ENCODE results near the gene CHN1.

The CHN1 gene

GRCh38 chr2:174807931-174808330, 197.2 kb downstream of the CHN1 start:
- no peak overlapping the region for H3K27ac ChIP-seq (ENCODE audit: low read depth, low read length)
- H3K9me3 ChIP-seq (ENCODE audit: low read length): no peaks in the 10 kb centered on the region
- H3K27me3 ChIP-seq (ENCODE audit: control insufficient read depth in 1 of 2, insufficient read depth in 2 of 2, low read length in 2 of 2): no peaks in the 10 kb centered on the region
- no peaks in the 10 kb centered on the region for H3K4me1 ChIP-seq (ENCODE audit: insufficient read depth, low read length)
- no peak overlapping the region for H3K4me3 ChIP-seq (ENCODE audit: low read depth in 1 of 2, low read length in 2 of 2)
- H3K9ac ChIP-seq (ENCODE audit: low read length): no peak overlapping the region
- H3K36me3 ChIP-seq (ENCODE audit: insufficient read depth, low read length): no peaks in the 10 kb centered on the region

GRCh38 chr2:174805803-174806202, 199.4 kb downstream of the CHN1 start:
- Histone ChIP-seq H3K9me3 (ENCODE audit: low read length) (no peaks in the 10 kb centered on the region), H3K27ac (ENCODE audit: low read depth, low read length) (no peak overlapping the region), H3K4me1 (ENCODE audit: insufficient read depth, low read length) (no peaks in the 10 kb centered on the region), H3K27me3 (ENCODE audit: control insufficient read depth in 1 of 2, insufficient read depth in 2 of 2, low read length in 2 of 2) (no peaks in the 10 kb centered on the region), H3K36me3 (ENCODE audit: insufficient read depth, low read length) (no peaks in the 10 kb centered on the region), H3K4me3 (ENCODE audit: low read depth in 1 of 2, low read length in 2 of 2) (no peak overlapping the region), H3K9ac (ENCODE audit: low read length) (no peak overlapping the region)

GRCh38 chr2:174802459-174802858, 202.7 kb downstream of the CHN1 start:
- Histone ChIP-seq H3K36me3 (ENCODE audit: insufficient read depth, low read length) (no peaks in the 10 kb centered on the region), H3K4me1 (ENCODE audit: insufficient read depth, low read length) (no peaks in the 10 kb centered on the region)

GRCh38 chr2:174800436-174801205, 204.6 kb downstream of the CHN1 start:
- no peak overlapping the region for H3K4me3 ChIP-seq (ENCODE audit: low read depth in 1 of 2, low read length in 2 of 2)
- H3K36me3 ChIP-seq (ENCODE audit: insufficient read depth, low read length): no peaks in the 10 kb centered on the region
- H3K4me1 ChIP-seq (ENCODE audit: insufficient read depth, low read length): no peaks in the 10 kb centered on the region
- H3K9ac ChIP-seq (ENCODE audit: low read length): no peak overlapping the region
- no peaks in the 10 kb centered on the region for H3K9me3 ChIP-seq (ENCODE audit: low read length)
- H3K27ac ChIP-seq (ENCODE audit: low read depth, low read length): no peak overlapping the region
- no peaks in the 10 kb centered on the region for H3K27me3 ChIP-seq (ENCODE audit: control insufficient read depth in 1 of 2, insufficient read depth in 2 of 2, low read length in 2 of 2)

More at GRCh38 chr2:174802459-174802858, 202.7 kb downstream of the CHN1 start:
- Histone ChIP-seq H3K27ac (ENCODE audit: low read depth, low read length) (no peak overlapping the region), H3K4me3 (ENCODE audit: low read depth in 1 of 2, low read length in 2 of 2) (no peak overlapping the region), H3K9me3 (ENCODE audit: low read length) (no peaks in the 10 kb centered on the region), H3K27me3 (ENCODE audit: control insufficient read depth in 1 of 2, insufficient read depth in 2 of 2, low read length in 2 of 2) (no peaks in the 10 kb centered on the region), H3K9ac (ENCODE audit: low read length) (no peak overlapping the region)

GRCh38 chr2:174798801-174799200, 206.4 kb downstream of the CHN1 start:
- no peaks in the 10 kb centered on the region for H3K27me3 ChIP-seq (ENCODE audit: control insufficient read depth in 1 of 2, insufficient read depth in 2 of 2, low read length in 2 of 2)
- H3K4me3 ChIP-seq (ENCODE audit: low read depth in 1 of 2, low read length in 2 of 2): no peak overlapping the region
- H3K36me3 ChIP-seq (ENCODE audit: insufficient read depth, low read length): no peaks in the 10 kb centered on the region
- no peak overlapping the region for H3K27ac ChIP-seq (ENCODE audit: low read depth, low read length)
- H3K9me3 ChIP-seq (ENCODE audit: low read length): no peaks in the 10 kb centered on the region
- H3K4me1 ChIP-seq (ENCODE audit: insufficient read depth, low read length): no peaks in the 10 kb centered on the region
- H3K9ac ChIP-seq (ENCODE audit: low read length): no peak overlapping the region

- Histone ChIP-seq H3K36me3 (ENCODE audit: insufficient read depth, low read length) (no peaks in the 10 kb centered on the region), H3K27ac (ENCODE audit: low read depth, low read length) (no peak overlapping the region), H3K9ac (ENCODE audit: low read length) (no peak overlapping the region), H3K4me1 (ENCODE audit: insufficient read depth, low read length) (no peaks in the 10 kb centered on the region), H3K4me3 (ENCODE audit: low read depth in 1 of 2, low read length in 2 of 2) (no peak overlapping the region), H3K9me3 (ENCODE audit: low read length) (no peaks in the 10 kb centered on the region), H3K27me3 (ENCODE audit: control insufficient read depth in 1 of 2, insufficient read depth in 2 of 2, low read length in 2 of 2) (no peaks in the 10 kb centered on the region)
These were observed 207.4 kb downstream of the CHN1 start for GRCh38 chr2:174797781-174798276.

- Histone ChIP-seq H3K9ac (ENCODE audit: low read length) (no peak overlapping the region), H3K4me1 (ENCODE audit: insufficient read depth, low read length) (no peaks in the 10 kb centered on the region), H3K4me3 (ENCODE audit: low read depth in 1 of 2, low read length in 2 of 2) (no peak overlapping the region), H3K9me3 (ENCODE audit: low read length) (no peaks in the 10 kb centered on the region), H3K27me3 (ENCODE audit: control insufficient read depth in 1 of 2, insufficient read depth in 2 of 2, low read length in 2 of 2) (no peaks in the 10 kb centered on the region), H3K27ac (ENCODE audit: low read depth, low read length) (no peak overlapping the region), H3K36me3 (ENCODE audit: insufficient read depth, low read length) (no peaks in the 10 kb centered on the region)
These were observed 208.8 kb downstream of the CHN1 start for GRCh38 chr2:174796319-174796771.

GRCh38 chr2:174794851-174795374, 210.3 kb downstream of the CHN1 start:
- H3K4me3 ChIP-seq (ENCODE audit: low read depth in 1 of 2, low read length in 2 of 2): no peak overlapping the region
- H3K9ac ChIP-seq (ENCODE audit: low read length): no peak overlapping the region
- no peaks in the 10 kb centered on the region for H3K36me3 ChIP-seq (ENCODE audit: insufficient read depth, low read length)
- H3K9me3 ChIP-seq (ENCODE audit: low read length): no peaks in the 10 kb centered on the region
- no peaks in the 10 kb centered on the region for H3K27me3 ChIP-seq (ENCODE audit: control insufficient read depth in 1 of 2, insufficient read depth in 2 of 2, low read length in 2 of 2)
- no peaks in the 10 kb centered on the region for H3K4me1 ChIP-seq (ENCODE audit: insufficient read depth, low read length)
- H3K27ac ChIP-seq (ENCODE audit: low read depth, low read length): no peak overlapping the region

GRCh38 chr2:174792309-174793025, 212.7 kb downstream of the CHN1 start:
- Histone ChIP-seq H3K9ac (ENCODE audit: low read length) (no peak overlapping the region), H3K9me3 (ENCODE audit: low read length) (no peaks in the 10 kb centered on the region), H3K4me1 (ENCODE audit: insufficient read depth, low read length) (no peaks in the 10 kb centered on the region), H3K27me3 (ENCODE audit: control insufficient read depth in 1 of 2, insufficient read depth in 2 of 2, low read length in 2 of 2) (no peaks in the 10 kb centered on the region), H3K27ac (ENCODE audit: low read depth, low read length) (no peak overlapping the region), H3K4me3 (ENCODE audit: low read depth in 1 of 2, low read length in 2 of 2) (no peak overlapping the region), H3K36me3 (ENCODE audit: insufficient read depth, low read length) (no peaks in the 10 kb centered on the region)

GRCh38 chr2:174791746-174792280, 213.4 kb downstream of the CHN1 start:
- Histone ChIP-seq H3K36me3 (ENCODE audit: insufficient read depth, low read length) (no peaks in the 10 kb centered on the region), H3K27ac (ENCODE audit: low read depth, low read length) (no peak overlapping the region), H3K27me3 (ENCODE audit: control insufficient read depth in 1 of 2, insufficient read depth in 2 of 2, low read length in 2 of 2) (no peaks in the 10 kb centered on the region), H3K4me1 (ENCODE audit: insufficient read depth, low read length) (no peaks in the 10 kb centered on the region), H3K9me3 (ENCODE audit: low read length) (no peaks in the 10 kb centered on the region), H3K9ac (ENCODE audit: low read length) (no peak overlapping the region), H3K4me3 (ENCODE audit: low read depth in 1 of 2, low read length in 2 of 2) (no peak overlapping the region)

GRCh38 chr2:174791020-174791419, 214.2 kb downstream of the CHN1 start:
- H3K9ac ChIP-seq (ENCODE audit: low read length): no peak overlapping the region
- H3K27ac ChIP-seq (ENCODE audit: low read depth, low read length): no peak overlapping the region
- H3K4me3 ChIP-seq (ENCODE audit: low read depth in 1 of 2, low read length in 2 of 2): no peak overlapping the region
- H3K27me3 ChIP-seq (ENCODE audit: control insufficient read depth in 1 of 2, insufficient read depth in 2 of 2, low read length in 2 of 2): no peaks in the 10 kb centered on the region
- H3K9me3 ChIP-seq (ENCODE audit: low read length): no peaks in the 10 kb centered on the region
- H3K36me3 ChIP-seq (ENCODE audit: insufficient read depth, low read length): no peaks in the 10 kb centered on the region
- no peaks in the 10 kb centered on the region for H3K4me1 ChIP-seq (ENCODE audit: insufficient read depth, low read length)
